B cell (primary cell): ENCODE data around the gene CCDC186. TPM values are rescaled to one million over a fixed set of nuclear protein-coding genes. Genes with fewer than 3 reads are reported as not detected.

Experiments
- ATAC-seq: fragments of 200-7000 bp; cut with Tn5 transposase; one replicate; pipeline ENCODE4 v1.10.0; 2021; ENCODE audit warnings: low read depth, mild to moderate bottlenecking, moderate number of reproducible peaks, moderate library complexity
- CTCF ChIA-PET: fragments of 350-600 bp; sonication (Branson Sonifier 250); formaldehyde crosslinking; loops from one replicate; lab custom pipeline; 2021; ENCODE audit warnings: antibody characterized with exemption, inconsistent platforms; lab: Charles Lee
- POLR2A ChIA-PET: fragments of 350-600 bp; sonication (Branson Sonifier 250); formaldehyde crosslinking; loops from one replicate; lab custom pipeline; 2021; ENCODE audit warnings: antibody characterized with exemption; lab: Charles Lee
- DNase-seq: peaks from one replicate; pipeline ENCODE4 v3.0.0; 2013
- H2AFZ ChIP-seq: 2 replicates; pipeline ENCODE4 v1.6.1; 2012; ENCODE audit warnings: mild to moderate bottlenecking, low read depth, low read length; ENCODE audit not compliant: insufficient read depth, poor library complexity, severe bottlenecking
- H3K27ac ChIP-seq, 2 donors: 1 replicate in 1 of 2; 2 replicates in 1 of 2; pipeline ENCODE4 v1.5.1; 2012 to 2013; ENCODE audit warnings: low read length in 2 of 2, mild to moderate bottlenecking in 2 of 2, moderate library complexity in 1 of 2
- H3K27me3 ChIP-seq, 4 experiments: fragments of 200-600 bp in 1 of 4; sonication (generic) in 1 of 4; replicated peaks in 1 of 4; 1 replicate in 2 of 4; 2 replicates in 2 of 4; pipeline versions ENCODE4 v1.6.1 to v1.7.0; 2013 to 2016; ENCODE audit warnings: low read length in 3 of 4, mild to moderate bottlenecking in 2 of 4, mixed read lengths in 1 of 4, moderate library complexity in 1 of 4; ENCODE audit not compliant: insufficient read depth in 4 of 4, control insufficient read depth in 3 of 4; ENCODE audit errors: control extremely low read depth in 1 of 4
- H3K36me3 ChIP-seq, 2 experiments: replicated peaks in 1 of 2; 1 replicate in 1 of 2; 2 replicates in 1 of 2; pipeline versions ENCODE4 v1.6.1 to v1.7.1; 2013; ENCODE audit warnings: low read length in 1 of 2; ENCODE audit not compliant: insufficient read depth in 2 of 2, control insufficient read depth in 1 of 2; ENCODE audit errors: control extremely low read depth in 1 of 2, extremely low read depth in 1 of 2
- H3K4me1 ChIP-seq, 2 donors: fragments of 200-600 bp in 1 of 2; sonication (generic) in 1 of 2; 1 replicate in 1 of 2; 2 replicates in 1 of 2; pipeline versions ENCODE4 v1.5.1 to v1.6.1; 2013 to 2017; ENCODE audit warnings: low read length in 2 of 2; ENCODE audit not compliant: control insufficient read depth in 2 of 2, insufficient read depth in 2 of 2
- H3K4me2 ChIP-seq: replicated peaks from 2 replicates; pipeline ENCODE3; 2012; ENCODE audit warnings: mild to moderate bottlenecking, low read depth, low read length; ENCODE audit not compliant: poor library complexity, severe bottlenecking
- H3K4me3 ChIP-seq, 5 experiments: fragments of 200-600 bp in 1 of 5; sonication (generic) in 1 of 5; 1 replicate in 3 of 5; 2 replicates in 2 of 5; pipeline versions ENCODE4 v1.5.1 to v1.7.0; 2011 to 2016; ENCODE audit warnings: low read length in 4 of 5, mild to moderate bottlenecking in 4 of 5, low read depth in 2 of 5, control low read depth in 1 of 5, moderate library complexity in 1 of 5; ENCODE audit not compliant: insufficient read depth in 1 of 5; ENCODE audit errors: control extremely low read depth in 1 of 5, extremely low read depth in 1 of 5
- H3K79me2 ChIP-seq: fragments of 200-600 bp; sonication (generic); one replicate; pipeline ENCODE4 v1.6.0; 2016; ENCODE audit warnings: low read length; ENCODE audit not compliant: control insufficient read depth, insufficient read depth
- H3K9ac ChIP-seq: fragments of 200-600 bp; sonication (generic); 2 replicates; pipeline ENCODE4 v1.6.1; 2017; ENCODE audit warnings: mild to moderate bottlenecking, low read length, moderate library complexity
- H3K9me3 ChIP-seq, 3 donors: one replicate each; pipeline versions ENCODE4 v1.6.1 to v1.7.1; 2013; ENCODE audit warnings: low read length in 2 of 3; ENCODE audit not compliant: control insufficient read depth in 2 of 3, insufficient read depth in 1 of 3; ENCODE audit errors: control extremely low read depth in 1 of 3
- H4K20me1 ChIP-seq: 2 replicates; pipeline ENCODE4 v1.6.0; 2012; ENCODE audit warnings: mild to moderate bottlenecking, low read length; ENCODE audit not compliant: insufficient read depth, control insufficient read depth, poor library complexity, severe bottlenecking
- H3K27ac Mint-ChIP-seq: one replicate; pipeline ENCODE4 v1.8.0; 2021; ENCODE audit warnings: mixed read lengths
- H3K27me3 Mint-ChIP-seq: one replicate; pipeline ENCODE4 v1.8.0; 2021; ENCODE audit warnings: mixed read lengths
- H3K4me1 Mint-ChIP-seq: one replicate; pipeline ENCODE4 v1.8.0; 2021; ENCODE audit warnings: mixed read lengths
- H3K4me3 Mint-ChIP-seq: one replicate; pipeline ENCODE4 v1.8.0; 2021; ENCODE audit warnings: mixed read lengths
- H3K9me3 Mint-ChIP-seq: one replicate; pipeline ENCODE4 v1.8.0; 2022; ENCODE audit warnings: mixed read lengths; ENCODE audit not compliant: insufficient read depth
- CTCF ChIP-seq: fragments of 200-600 bp; IDR thresholded peaks from one replicate; pipeline ENCODE4 v1.8.0; 2022; ENCODE audit warnings: antibody characterized with exemption, mild to moderate bottlenecking
- EZH2 ChIP-seq: IDR thresholded peaks from 2 replicates; pipeline ENCODE4 v1.6.1; 2012; ENCODE audit warnings: borderline replicate concordance, low read depth, mild to moderate bottlenecking, moderate library complexity, low read length; ENCODE audit not compliant: insufficient read depth, poor library complexity, severe bottlenecking
- WGBS: methylation state at CpG from one replicate; pipeline ENCODE4 v1.1.5; 2013; ENCODE audit warnings: missing lambda C conversion rate; ENCODE audit not compliant: insufficient coverage; 5-methylcytosine and 5-hydroxymethylcytosine counted together
- intact Hi-C: fragments of 100-400 bp; cut with micrococcal nuclease; formaldehyde crosslinking; loops from one replicate; pipeline ENCODE4 v1.10.0; 2022
- polyA plus RNA-seq: library from polyadenylated mRNA; depleted of rRNA; stranded (reverse); fragments of >200 nt; gene quantifications from 2 replicates; pipeline ENCODE4 v1.2.3, GENCODE V29; 2012
- total RNA-seq, 2 donors: library from RNA; stranded (reverse); fragments of 120-200 nt in 1 of 2; gene quantifications; 1 replicate in 1 of 2; 2 replicates in 1 of 2; pipeline versions ENCODE4 v1.2.3 to v1.2.4, GENCODE V29; 2013 to 2022

CCDC186 gene
- total and polyA plus RNA-seq, 2 donors (not counting 1 experiment from before 2014, with no cell fraction given), result 8.0 to 33.8 TPM

GRCh38 chr10:114095559-114096337 lies 78.3 kb downstream of the CCDC186 start:
- CTCF ChIA-PET, result interaction anchor here (1.1 to 2.0 kb wide), 3 partner anchors 10 to 297 kb away, joined by 3 to 7 read pairs (median 4); no protein-coding TSS in a partner anchor
- peak overlapping the region; percentile 64 for H3K4me2 ChIP-seq
- peaks cover 13% of the 10 kb centered on the region for H3K27me3 Mint-ChIP-seq

More at GRCh38 chr10:114095559-114096337, 78.3 kb downstream of the CCDC186 start:
- DNase-seq (peak; percentile 41), ATAC-seq (peak; percentile 56)
- Histone ChIP-seq H3K9me3 (peaks cover 0 to 14% (median 9%) of the 10 kb centered on the region in 3 donors), H2AFZ (no peak overlapping the region), H3K36me3 (no peaks in the 10 kb centered on the region), H3K27me3 (peaks cover 0 to 10% (median 5%) of the 10 kb centered on the region in 4 experiments), H4K20me1 (no peaks in the 10 kb centered on the region), H3K79me2 (no peaks in the 10 kb centered on the region), H3K9ac (peak overlapping the region; percentile 33), H3K27ac (peak overlapping the region in 1 of 2 donors; percentile 25), H3K4me1 (peaks cover 65 to 66% of the 10 kb centered on the region in 2 donors), H3K4me3 (peak overlapping the region in 4 of 5 experiments; percentile 1 to 36 (median 21))
- intact Hi-C loops, result no loop called here
- H3K4me1 Mint-ChIP-seq, result peaks cover 61% of the 10 kb centered on the region
- WGBS, result 32% methylated on average over 6 of the region's 13 CpGs
- POLR2A ChIA-PET, result no interaction called here
- peaks cover 3% of the 10 kb centered on the region for H3K9me3 Mint-ChIP-seq
- no peak overlapping the region for H3K27ac Mint-ChIP-seq
- TF ChIP-seq EZH2 (no peak), CTCF (no peak)
- H3K4me3 Mint-ChIP-seq, result peak overlapping the region; percentile 56
